Upper lobe of left lung (tissue), 6 donors: Measurements from ENCODE around the gene TMEM132D. TPM values are rescaled to one million over a fixed set of nuclear protein-coding genes. Genes with fewer than 3 reads are reported as not detected.
A peak's percentile ranks its signal among the peaks of the same experiment; 100 is the strongest.

Experiments used
- ATAC-seq, 2 donors: fragments of 200-7000 bp; cut with Tn5 transposase; one replicate each; pipeline ENCODE4 v1.9.1; 2022; ENCODE audit warnings: mild to moderate bottlenecking in 2 of 2, moderate library complexity in 2 of 2; ENCODE audit not compliant: low FRiP score in 2 of 2
- DNase-seq, 2 donors: peaks; one replicate each; pipeline ENCODE4 v3.0.0-alpha.2; 2019 to 2020
- H3K27ac ChIP-seq, 4 donors: fragments of 200-600 bp; sonication (generic); one replicate each; pipeline ENCODE4 v1.5.1; 2016 to 2019
- H3K27me3 ChIP-seq, 4 donors: fragments of 200-600 bp; sonication (generic); one replicate each; pipeline ENCODE4 v1.5.1; 2017 to 2019
- H3K36me3 ChIP-seq, 4 donors: fragments of 200-600 bp; sonication (generic); one replicate each; pipeline ENCODE4 v1.5.1; 2016 to 2019
- H3K4me1 ChIP-seq, 4 donors: fragments of 200-600 bp; sonication (generic); one replicate each; pipeline ENCODE4 v1.5.1; 2018 to 2019
- H3K4me3 ChIP-seq, 4 donors: fragments of 200-600 bp; sonication (generic); one replicate each; pipeline ENCODE4 v1.5.1; 2017 to 2019; ENCODE audit warnings: mild to moderate bottlenecking in 2 of 4, moderate library complexity in 1 of 4
- H3K9me3 ChIP-seq, 4 donors: fragments of 200-600 bp; sonication (generic); one replicate each; pipeline ENCODE4 v1.5.1; 2018 to 2019
- CTCF ChIP-seq, 6 experiments: fragments of 450-650 bp in 4 of 6; fragments of 200-600 bp in 2 of 6; sonication (generic) in 2 of 6; IDR thresholded peaks; one replicate each; pipeline ENCODE4 v1.5.1; 2016 to 2019; ENCODE audit warnings: antibody characterized with exemption in 6 of 6
- EP300 ChIP-seq, 4 donors: sonication (generic); formaldehyde crosslinking; IDR thresholded peaks; one replicate each; pipeline ENCODE4 v1.5.1; 2017; ENCODE audit warnings: antibody characterized with exemption in 4 of 4, control low read depth in 2 of 4
- POLR2A ChIP-seq, 4 donors: fragments of 450-650 bp; IDR thresholded peaks; one replicate each; pipeline ENCODE4 v1.5.1; 2016 to 2017; ENCODE audit warnings: antibody characterized with exemption in 4 of 4, mild to moderate bottlenecking in 2 of 4
- POLR2AphosphoS5 ChIP-seq, 2 donors: sonication (generic); formaldehyde crosslinking; IDR thresholded peaks; one replicate each; pipeline ENCODE4 v1.5.1; 2017; ENCODE audit warnings: antibody characterized with exemption in 2 of 2
- WGBS, 2 donors: methylation state at CpG; one replicate each; pipeline ENCODE4 v1.1.5; 2017 to 2018; 5-methylcytosine and 5-hydroxymethylcytosine counted together
- total RNA-seq, 6 donors: library from RNA; depleted of rRNA in 4 of 6; stranded (reverse); fragments of >200 nt in 4 of 6; gene quantifications; one replicate each; pipeline versions ENCODE4 v1.1.0 to v1.2.1, GENCODE V29; 2016 to 2021
- donor health status: DM: no; HTN: no; CAD: no; lungs with moderate emphysema.
- donor health status: DM: no; HTN: yes; CAD: no; lungs with severe emphysema.

The TMEM132D gene
- total RNA-seq, 6 donors from 2014 or later = 0.30 to 1.0 (median 0.79) TPM; not detected in 1

DNA sequence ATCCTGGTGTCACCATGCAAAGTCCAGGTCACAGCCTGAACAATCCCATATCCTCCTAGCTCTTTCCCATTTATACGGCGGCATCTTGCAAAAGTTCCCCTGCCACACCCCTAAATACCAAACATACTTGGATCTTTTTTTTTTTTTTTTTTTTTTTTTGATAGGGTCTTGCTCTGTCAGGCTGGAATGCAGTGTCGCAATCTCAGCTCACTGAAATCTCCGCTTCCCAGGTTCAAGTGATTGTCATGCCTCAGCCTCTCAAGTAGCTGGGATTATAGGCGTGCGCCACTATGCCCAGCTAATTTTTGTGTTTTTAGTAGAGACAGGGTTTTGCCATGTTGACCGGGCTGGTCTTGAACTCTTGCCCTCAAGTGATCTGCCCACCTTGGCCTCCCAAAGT, 599.3 kb downstream of the TMEM132D start:
- peak in 1 of 2 donors; percentile 35 for ATAC-seq
- no peak overlapping the region for H3K4me3 ChIP-seq

DNA sequence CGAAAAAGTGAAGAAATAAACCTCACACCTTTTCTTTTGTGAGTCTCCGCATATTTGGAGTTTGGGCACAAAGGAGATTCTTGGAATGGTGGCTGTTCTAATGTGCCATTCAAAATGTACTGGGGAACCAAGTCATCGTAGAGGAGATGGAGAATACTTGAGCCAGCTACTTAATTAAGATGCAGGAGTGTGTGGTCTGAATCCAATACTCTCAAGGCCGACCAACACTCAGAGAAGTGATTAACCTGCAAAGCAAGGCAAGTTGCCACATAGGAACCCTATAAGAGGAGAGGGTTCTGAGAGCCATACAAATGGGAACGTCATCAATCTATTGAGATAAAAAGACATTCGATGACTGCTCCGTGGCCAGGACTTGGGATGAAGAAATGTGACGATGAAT, 603.8 kb downstream of the TMEM132D start:
- no peaks in the 10 kb centered on the region for H3K9me3 ChIP-seq
- no peak overlapping the region for H3K27ac ChIP-seq
- DNase-seq (no peak), ATAC-seq (no peak)
- H3K4me3 ChIP-seq = no peak overlapping the region
- H3K27me3 ChIP-seq = no peaks in the 10 kb centered on the region
- no peaks in the 10 kb centered on the region for H3K36me3 ChIP-seq
- WGBS, 2 donors = 73 to 75% methylated on average over 8 of the region's 8 CpGs
- peaks cover 0 to 2% (median 0%) of the 10 kb centered on the region in 4 donors for H3K4me1 ChIP-seq
- no peak for TF ChIP-seq EP300 (IDR thresholded peaks at IDR 0.05)
- TF ChIP-seq CTCF (IDR thresholded peaks at IDR 0.05) = no peak
- no peak for TF ChIP-seq POLR2A (IDR thresholded peaks at IDR 0.05)
- TF ChIP-seq POLR2AphosphoS5 (IDR thresholded peaks at IDR 0.05) = no peak

More for the DNA sequence above, 599.3 kb downstream of the TMEM132D start:
- peak in 1 of 2 donors; percentile 28 for DNase-seq
- Histone ChIP-seq H3K27ac (no peak overlapping the region), H3K9me3 (no peaks in the 10 kb centered on the region), H3K27me3 (no peaks in the 10 kb centered on the region), H3K36me3 (no peaks in the 10 kb centered on the region), H3K4me1 (peaks cover 0 to 2% (median 0%) of the 10 kb centered on the region in 4 donors)
- WGBS, 2 donors = 67 to 70% methylated on average over 7 of the region's 7 CpGs
- TF ChIP-seq POLR2AphosphoS5 (IDR thresholded peaks at IDR 0.05) (no peak), EP300 (IDR thresholded peaks at IDR 0.05) (no peak), POLR2A (IDR thresholded peaks at IDR 0.05) (no peak), CTCF (IDR thresholded peaks at IDR 0.05) (no peak)

DNA sequence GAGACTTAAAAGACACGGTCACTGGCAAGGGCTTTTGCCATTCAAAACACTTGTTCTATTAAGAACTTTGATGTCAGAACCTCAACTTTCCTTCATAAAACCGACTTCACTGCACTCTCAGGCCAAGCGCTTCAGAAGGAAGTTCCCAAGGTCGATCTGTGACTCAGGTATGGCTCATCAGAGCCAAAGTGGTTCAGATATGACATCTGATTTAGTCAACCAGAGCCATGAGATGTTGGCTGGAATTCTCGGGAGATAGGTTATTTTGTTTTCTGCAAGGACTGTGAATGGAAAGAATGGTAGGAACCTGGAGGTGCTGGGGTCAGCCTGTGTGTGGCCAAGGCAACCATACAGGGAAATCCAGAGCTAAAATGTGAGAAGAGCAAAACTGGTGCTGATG, 604.9 kb downstream of the TMEM132D start:
- H3K9me3 ChIP-seq = no peaks in the 10 kb centered on the region
- H3K36me3 ChIP-seq = no peaks in the 10 kb centered on the region
- no peak overlapping the region for H3K27ac ChIP-seq
- H3K27me3 ChIP-seq = no peaks in the 10 kb centered on the region
- TF ChIP-seq POLR2A (IDR thresholded peaks at IDR 0.05) = no peak
- no peak for TF ChIP-seq POLR2AphosphoS5 (IDR thresholded peaks at IDR 0.05)
- no peak for TF ChIP-seq EP300 (IDR thresholded peaks at IDR 0.05)
- TF ChIP-seq CTCF (IDR thresholded peaks at IDR 0.05) = no peak
- WGBS, 2 donors = 89 to 90% methylated on average over 5 of the region's 5 CpGs
- DNase-seq (no peak), ATAC-seq (no peak)
- no peaks in the 10 kb centered on the region for H3K4me1 ChIP-seq
- no peak overlapping the region for H3K4me3 ChIP-seq

GRCh38 chr12:129296671-129297070, 607.2 kb downstream of the TMEM132D start:
- Histone ChIP-seq H3K9me3 (no peaks in the 10 kb centered on the region), H3K4me3 (no peak overlapping the region), H3K27ac (no peak overlapping the region), H3K4me1 (no peaks in the 10 kb centered on the region), H3K36me3 (no peaks in the 10 kb centered on the region), H3K27me3 (no peaks in the 10 kb centered on the region)
- DNase-seq = no peak
- ATAC-seq = no peak
- TF ChIP-seq EP300 (IDR thresholded peaks at IDR 0.05) = no peak
- no peak for TF ChIP-seq POLR2AphosphoS5 (IDR thresholded peaks at IDR 0.05)
- TF ChIP-seq POLR2A (IDR thresholded peaks at IDR 0.05) = no peak
- TF ChIP-seq CTCF (IDR thresholded peaks at IDR 0.05) = no peak

- Histone ChIP-seq H3K4me1 (no peaks in the 10 kb centered on the region), H3K27ac (no peak overlapping the region), H3K27me3 (no peaks in the 10 kb centered on the region), H3K4me3 (no peak overlapping the region), H3K36me3 (no peaks in the 10 kb centered on the region), H3K9me3 (no peaks in the 10 kb centered on the region)
- ATAC-seq = no peak
- TF ChIP-seq CTCF (IDR thresholded peaks at IDR 0.05) (no peak), POLR2AphosphoS5 (IDR thresholded peaks at IDR 0.05) (no peak), POLR2A (IDR thresholded peaks at IDR 0.05) (no peak), EP300 (IDR thresholded peaks at IDR 0.05) (no peak)
- WGBS, 2 donors = 86 to 92% methylated on average over 7 of the region's 7 CpGs
- no peak for DNase-seq
Measured at GRCh38 chr12:129294868-129295267, 609.0 kb downstream of the TMEM132D start.
